UCSD-AML1 (cell line): Measurements from ENCODE around the gene ARSG.
"Not testable (repeated sequence)": the region's sequence is repeated elsewhere in the genome, so short reads cannot be mapped to it uniquely, and the experiment has no call there.

Experiments used
- DNase-seq: peaks from one replicate; lab custom pipeline; 2025; ENCODE audit not compliant: unreplicated experiment; lab: John Stamatoyannopoulos, UW

ARSG gene

DNA sequence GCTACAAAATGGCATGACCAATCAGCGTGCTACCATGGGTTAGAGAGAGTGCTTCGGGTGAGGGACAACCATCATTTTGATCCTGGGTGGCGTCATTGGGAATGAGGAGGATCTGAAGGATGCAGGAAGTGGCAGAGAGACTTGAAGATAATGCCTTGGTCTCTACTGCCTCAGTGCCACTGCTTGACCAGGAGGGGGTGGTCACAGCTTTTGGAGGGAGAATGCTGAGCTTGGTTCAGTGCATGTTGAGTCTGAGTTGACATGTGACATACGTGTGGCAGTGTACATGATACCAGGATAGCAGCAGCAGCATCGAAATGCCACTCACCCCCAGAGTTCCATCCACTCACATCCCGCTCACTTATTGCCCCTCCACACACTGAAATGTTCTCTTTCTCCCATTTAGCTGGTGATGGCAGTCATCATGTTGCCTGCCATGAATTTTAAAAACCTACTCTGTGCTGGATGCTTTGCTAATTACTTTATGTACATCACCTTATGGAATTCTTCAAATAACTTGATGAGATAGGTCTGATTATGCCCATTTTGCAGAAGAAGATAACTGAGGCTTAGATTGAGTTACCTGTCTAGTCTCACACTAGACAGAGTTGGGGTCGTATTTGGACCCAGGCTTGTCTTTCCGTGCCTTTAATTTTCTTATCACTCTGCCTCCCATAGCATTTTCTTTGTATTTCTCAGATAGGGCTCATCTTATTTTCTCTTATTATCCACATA is 36.7 kb downstream of the ARSG start:
- DNase-seq = no peak

DNA sequence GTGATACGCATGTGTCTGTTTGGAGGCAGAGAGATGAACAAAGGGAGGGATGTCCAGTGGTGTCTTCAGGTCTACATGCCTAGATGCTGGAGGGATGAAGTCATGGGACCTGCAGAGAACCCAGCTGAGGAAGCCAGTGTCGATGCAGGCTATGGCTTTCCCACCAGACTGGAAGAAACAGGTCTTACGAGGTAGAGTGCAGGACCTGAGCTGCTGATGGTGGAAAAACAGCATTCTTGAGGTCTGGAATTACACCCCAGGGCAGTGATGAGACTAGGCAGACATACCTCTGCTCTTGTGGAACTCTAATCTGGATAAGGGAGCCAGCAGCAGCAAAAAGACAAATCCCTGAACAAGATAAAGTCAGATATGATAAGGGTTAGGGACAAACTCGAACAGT is 37.4 kb downstream of the ARSG start:
- DNase-seq = no peak

DNA sequence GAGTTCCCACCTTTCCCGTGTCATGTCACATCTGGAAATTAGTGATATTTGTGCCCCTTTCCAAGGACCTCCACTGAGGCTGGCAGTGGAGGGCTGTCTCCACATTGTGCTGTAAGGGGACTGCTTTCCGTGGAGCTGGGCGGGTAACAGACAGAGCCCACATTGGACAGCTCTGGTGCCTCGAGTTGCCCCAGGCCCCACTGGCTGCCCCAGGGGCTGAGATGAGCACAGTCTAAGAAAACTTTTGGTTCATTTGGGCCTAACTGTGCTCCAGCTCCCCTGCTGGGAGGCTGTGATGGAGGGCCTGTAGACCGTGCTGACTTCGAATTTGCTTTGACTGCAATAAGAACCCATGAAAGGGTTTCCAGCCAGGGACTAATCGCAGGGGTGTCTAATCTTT is 38.0 kb downstream of the ARSG start:
- DNase-seq = no peak

DNA sequence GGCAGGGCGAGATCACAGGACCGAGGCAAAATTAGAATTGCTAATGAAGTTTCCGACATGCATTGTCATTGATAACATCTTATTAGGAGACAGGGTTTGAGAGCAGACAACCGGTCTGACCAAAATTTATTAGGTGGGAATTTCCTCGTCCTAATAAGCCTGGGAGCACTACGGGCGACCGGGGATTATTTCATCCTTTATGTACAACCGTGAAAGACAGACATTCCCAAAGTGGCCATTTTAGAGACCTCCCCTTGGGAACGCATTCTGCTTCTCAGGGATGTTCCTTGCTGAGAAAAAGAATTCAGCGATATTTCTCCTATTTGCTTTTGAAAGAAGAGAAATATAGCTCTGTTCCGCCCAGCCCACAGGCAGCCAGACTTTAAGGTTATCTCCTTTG is 40.6 kb downstream of the ARSG start:
- not testable (repeated sequence) for DNase-seq

DNA sequence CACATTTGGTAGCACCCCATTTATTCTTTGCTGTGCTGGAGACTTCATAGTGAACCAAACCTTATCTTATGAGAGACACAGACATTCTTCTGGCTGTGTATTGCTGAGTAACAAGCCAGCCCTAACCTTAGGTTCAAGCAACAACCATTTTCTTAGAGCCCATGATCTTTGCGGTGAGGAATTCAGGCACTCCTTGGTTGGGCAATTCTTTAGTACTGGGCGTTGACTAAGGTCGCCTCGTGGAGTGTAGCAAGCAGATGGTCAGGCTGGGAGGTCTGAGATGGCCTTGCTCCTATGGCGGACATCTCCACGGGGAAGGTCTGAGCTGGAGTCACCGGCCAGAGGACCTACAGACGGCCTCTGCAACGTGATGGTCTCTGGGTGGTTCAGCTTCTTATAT is 43.1 kb downstream of the ARSG start:
- no peak for DNase-seq

DNA sequence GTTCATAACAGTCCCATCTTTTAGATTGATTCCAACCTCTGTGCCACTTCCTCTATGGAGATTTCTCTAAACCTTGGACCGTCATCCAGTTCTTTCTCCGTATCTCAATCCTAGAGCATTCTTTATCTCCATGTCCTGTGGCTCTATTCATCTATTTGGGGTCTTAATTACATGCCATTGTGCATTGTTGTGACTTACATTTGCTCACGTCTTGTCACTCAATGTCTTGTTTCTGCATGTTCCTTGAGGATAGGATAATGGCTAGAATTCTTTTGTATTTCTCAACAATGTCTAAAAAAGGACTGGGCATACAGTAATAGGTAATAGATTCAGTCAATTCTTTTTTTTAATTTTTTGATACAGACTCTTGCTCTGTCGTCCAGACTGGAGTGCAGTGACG is 50.2 kb downstream of the ARSG start:
- no peak for DNase-seq

DNA sequence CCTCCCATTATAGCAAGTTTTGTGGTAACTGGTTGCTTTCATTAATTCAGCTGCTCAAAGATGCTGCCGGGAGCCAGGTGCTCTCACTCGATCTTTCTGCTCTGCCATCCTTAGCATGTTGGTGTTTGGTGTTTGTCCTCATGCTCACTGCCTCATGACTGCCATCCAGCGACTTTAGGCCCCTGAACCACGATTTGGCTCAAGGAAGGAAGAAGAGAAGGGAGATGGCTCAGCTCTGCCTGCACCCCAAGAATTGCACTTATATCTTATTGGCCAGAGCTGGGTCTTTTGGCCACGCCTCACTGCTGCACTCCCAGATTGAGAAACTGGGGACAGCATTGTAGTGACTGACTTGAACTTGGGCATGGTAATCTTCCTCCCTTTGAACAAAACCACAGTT is 52.7 kb downstream of the ARSG start:
- peak; percentile 20 for DNase-seq

DNA sequence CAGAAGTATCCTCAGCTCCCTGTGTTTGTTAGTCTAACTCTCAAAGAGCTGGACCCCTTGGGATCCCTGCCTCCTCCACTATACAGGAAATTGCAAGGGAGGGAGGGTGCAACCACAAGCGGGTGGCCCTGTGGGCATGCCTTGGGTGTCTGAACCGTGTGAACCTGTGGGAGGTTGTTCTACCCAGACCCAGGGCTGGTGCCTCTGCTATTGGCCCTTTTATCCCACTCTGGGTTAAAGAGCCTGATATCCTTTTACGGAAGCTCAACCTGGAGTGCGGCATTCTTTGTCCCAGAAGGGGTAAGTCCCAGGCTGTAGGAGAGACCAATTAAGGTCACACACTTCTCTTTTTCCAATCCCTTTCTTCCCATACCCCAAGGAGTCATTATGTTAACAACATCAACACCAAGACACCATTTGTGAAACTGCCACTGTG is 53.4 kb downstream of the ARSG start:
- peak; percentile 62 for DNase-seq

DNA sequence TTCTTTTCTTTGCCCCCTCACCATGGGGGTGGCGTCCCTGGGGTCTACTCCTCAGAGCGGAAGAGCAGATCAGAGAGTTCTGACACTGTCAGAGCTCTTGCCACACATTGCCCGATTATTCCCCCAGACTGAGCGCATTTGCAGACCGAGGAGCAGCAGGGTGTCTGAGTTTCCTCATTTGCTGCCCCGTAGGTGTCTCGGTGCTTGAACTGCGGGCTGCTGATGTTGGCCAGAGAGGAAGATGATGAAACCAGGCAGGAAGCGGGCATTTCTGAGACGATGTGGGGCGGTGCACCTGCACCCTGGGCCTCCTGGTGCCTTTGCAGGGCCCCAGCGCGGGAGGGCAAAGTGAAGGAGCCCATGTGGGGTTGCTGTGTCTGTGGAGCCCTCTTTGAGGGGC is 55.2 kb downstream of the ARSG start:
- peak; percentile 69 for DNase-seq

DNA sequence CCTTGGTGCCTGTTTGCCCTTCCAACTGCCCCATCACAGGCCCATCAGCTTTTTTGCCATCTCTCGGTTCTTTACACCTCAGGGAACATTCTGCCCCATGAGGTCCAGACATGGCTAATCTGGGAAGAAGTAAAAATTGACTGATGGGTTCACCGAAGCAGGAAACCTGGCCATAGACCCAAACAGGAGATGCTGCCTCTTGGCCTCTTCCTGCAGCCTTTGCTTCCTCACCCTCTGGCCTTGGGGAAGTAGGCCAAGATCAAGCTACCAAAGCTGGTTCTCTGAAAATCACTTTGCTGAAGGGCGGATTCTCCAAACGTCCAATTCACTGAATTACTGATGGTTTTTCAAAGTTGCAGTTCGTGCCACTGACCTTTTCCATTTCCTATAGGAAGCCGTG is 56.1 kb downstream of the ARSG start:
- peak; percentile 22 for DNase-seq

DNA sequence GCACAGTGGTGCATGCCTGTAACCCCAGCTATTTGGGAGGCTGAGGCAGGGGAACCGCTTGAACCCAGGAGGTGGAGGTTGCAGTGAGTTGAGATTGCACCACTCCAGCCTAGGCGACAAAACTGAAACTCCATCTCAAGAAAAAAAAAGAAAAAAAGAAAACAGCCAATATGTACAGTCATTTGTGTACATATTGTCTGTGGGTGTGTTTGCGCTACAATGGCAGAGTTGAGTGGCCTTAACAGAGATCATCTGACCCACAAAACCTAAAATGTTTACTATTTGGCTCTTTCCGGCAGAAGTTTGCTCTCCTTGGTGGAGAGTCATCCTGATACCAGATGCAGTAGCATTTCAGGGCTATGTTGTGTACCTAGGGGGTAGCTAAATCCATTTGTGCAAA is 57.9 kb downstream of the ARSG start:
- no peak for DNase-seq

DNA sequence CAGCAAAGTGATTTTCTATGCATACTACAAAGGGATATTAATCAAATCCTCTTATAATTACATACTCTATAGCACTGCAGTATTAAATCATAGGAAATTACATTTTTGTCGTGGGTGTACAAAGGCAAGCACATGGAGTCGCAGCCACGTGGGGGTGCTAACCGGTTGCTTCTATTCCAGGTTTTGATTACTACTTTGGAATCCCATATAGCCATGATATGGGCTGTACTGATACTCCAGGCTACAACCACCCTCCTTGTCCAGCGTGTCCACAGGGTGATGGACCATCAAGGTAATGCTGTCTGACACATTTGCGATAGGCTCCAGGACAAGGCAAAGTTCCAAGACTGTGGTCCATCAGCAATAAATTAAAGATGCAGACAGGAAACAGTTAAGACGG is 60.1 kb downstream of the ARSG start:
- peak; percentile 21 for DNase-seq

DNA sequence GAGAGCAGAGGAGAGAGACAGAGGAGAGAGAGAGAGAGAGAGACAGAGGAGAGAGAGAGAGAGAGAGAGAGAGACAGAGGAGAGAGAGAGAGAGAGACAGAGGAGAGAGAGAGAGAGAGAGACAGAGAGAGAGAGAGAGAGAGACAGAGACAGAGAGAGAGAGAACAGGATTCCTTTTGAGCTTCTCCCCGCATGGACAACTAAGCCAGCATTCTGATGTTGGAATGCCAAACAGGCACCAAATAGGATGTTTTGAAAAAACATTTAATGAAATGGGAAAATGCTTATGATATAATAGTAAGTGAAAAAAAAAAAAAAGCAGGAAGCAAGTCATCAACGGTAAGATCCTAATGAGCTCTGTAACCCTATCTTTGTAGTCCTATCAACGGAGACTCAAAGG is 60.7 kb downstream of the ARSG start:
- no peak for DNase-seq

DNA sequence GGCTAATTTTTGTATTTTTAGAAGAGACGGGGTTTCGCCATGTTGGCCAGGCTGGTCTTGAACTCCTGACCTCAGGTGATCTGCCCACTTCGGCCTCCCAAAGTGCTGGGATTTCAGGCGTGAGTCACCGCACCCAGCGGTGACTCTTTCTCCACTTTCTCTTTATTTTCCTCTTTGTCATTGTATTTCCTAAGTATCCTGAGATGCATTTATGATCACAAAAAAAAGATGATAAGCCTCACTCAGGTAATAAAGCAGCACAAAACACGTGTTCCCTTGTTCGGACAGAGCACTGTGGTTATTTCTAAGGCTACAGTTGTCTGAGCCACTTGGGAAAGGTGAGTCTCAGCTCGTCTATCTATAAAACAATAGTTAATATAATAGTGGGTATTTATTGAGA is 61.4 kb downstream of the ARSG start:
- DNase-seq = not testable (repeated sequence)

DNA sequence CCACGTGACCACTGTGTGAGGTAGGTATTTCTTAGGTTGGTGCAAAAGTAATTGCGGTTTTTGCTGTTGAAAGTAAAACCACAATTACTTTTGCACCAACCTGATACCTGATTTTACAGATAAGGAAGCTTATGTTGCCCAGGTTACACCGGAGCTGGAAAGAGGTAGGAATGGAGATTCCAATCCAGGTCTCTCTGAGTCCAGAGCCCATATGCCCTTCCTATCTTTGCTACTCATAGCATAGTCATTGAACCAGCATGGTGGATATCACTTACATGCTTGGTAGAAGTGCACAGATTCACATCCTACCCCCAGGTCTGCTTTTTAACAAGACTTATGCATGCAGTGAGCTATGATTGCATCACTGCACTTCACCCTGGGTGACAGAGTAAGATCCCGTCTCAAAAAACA is 61.8 kb downstream of the ARSG start:
- DNase-seq = no peak

DNA sequence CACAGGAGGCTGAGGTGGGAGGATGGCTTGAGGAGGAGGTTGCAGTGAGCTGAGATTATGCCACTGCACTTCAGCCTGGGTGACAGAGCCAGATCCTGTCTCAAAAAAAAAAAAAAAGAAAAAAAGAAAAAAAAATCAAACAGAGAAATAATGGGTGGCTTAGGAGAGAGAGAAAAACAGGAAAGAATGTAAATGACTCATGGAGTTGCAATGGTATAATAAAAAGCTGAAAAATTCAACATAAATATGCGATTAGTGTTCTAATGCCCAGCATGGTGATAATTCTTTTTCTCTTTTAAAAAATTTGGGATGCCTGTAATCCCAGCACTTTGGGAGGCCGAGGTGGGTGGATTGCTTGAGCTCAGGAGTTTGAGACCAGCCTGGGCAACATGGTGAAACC is 63.0 kb downstream of the ARSG start:
- DNase-seq = not testable (repeated sequence)

DNA sequence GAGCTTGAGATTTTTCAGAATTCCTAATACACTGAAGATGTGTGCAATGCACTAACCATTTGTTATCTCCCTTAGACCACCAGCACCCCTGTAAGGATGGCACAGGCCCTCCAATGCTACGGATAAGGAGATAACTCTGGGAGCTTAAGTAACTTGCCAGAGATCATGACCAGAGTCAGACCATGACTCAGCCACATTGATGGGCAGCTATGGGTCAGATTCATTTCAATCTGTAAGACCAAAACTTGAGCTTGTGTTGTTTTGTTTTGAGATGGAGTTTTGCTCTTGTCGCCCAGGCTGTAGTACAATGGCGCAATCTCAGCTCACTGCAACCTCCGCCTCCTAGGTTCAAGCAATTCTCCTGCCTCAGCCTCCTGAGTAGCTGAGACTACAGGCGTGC is 63.8 kb downstream of the ARSG start:
- DNase-seq = not testable (repeated sequence)

DNA sequence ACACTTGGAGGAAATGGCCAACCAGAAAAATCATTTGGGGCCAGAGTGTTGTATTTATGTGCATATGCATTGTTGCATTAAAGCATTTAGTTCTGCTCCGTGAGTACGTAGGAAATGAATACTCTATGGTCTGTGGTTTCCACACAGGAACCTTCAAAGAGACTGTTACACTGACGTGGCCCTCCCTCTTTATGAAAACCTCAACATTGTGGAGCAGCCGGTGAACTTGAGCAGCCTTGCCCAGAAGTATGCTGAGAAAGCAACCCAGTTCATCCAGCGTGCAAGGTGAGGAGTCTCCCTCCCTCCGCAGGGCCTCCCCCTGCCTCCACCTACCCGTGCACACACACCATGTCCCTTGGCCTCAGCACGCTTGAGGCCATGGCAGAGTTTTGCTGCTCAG is 65.2 kb downstream of the ARSG start:
- DNase-seq = peak; percentile 35

DNA sequence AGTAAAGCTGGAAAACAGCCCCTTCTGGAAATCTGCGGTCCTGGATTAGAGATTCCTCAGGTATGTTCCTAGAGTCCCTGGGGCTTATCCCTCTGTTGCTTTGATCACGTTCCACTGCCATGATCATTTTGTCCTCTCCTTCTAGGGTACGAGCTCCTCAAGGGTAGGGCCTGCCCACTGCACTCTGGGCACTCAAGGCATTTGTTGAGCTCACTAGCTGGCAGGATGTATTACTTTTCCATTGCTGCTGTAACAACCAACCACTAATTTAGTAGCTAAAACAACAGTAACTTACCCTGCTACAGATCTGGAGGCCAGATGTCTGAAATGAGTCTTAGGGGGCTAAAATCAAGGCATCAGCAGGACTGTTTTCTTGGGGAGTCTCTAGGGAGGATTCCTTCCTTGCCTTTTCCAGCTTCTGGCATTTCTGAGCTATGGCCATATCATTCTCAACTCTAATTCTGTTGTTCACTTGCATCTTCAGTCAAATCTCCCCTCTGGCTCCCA is 65.7 kb downstream of the ARSG start:
- DNase-seq = no peak

DNA sequence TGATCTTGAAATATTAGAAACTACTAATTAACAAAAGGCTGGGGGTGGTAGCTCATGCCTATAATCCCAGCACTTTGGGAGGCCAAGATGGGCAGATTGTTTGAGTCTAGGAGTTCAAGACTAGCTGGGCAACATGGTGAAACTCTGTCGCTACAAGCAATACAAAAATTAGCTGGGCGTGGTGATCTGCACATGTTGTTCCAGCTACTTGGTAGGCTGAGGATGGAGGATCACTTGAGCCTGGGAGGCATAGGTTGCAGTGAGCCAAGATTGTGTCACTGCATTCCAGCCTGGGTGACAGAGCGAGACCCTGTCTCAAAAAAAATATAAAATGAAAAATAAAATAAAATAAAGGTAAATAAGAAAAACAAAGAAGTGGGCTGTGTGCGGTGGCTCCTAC is 66.6 kb downstream of the ARSG start:
- DNase-seq = no peak

DNA sequence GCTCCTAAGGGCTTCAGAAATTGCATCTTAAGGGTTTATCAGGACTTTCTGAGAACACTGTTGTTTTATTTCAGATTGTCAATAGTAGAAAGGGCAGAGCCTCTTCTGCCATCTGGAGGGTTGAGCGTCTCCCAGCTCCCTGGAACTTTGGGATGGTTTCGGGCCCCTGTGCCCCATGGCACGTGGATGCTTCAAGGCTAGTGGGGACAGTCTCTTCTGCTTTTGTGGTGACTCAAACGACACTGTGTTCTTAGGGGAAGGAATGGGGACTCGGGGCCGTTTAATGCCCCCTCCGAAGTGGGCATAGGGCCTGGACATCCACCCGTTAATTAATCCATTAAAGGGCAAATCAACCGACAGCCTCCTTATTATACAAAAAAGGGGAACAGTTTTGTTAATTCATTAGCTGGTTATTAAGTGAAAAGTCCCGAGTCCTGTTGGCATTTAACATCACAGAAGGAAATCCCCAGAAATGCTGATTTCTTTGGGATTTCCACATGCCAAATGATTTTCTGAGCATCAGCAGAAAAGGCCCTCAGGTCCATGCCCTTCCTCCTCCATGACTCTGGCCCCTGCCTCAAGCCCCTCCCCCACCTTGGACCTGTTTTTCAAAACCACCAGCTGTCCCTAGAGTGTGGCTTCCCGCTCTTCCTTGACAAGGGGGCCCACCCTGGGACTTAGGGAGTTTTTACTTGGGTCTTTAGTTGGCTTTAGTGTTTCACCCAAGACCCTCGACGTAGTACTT is 68.7 kb downstream of the ARSG start:
- no peak for DNase-seq

DNA sequence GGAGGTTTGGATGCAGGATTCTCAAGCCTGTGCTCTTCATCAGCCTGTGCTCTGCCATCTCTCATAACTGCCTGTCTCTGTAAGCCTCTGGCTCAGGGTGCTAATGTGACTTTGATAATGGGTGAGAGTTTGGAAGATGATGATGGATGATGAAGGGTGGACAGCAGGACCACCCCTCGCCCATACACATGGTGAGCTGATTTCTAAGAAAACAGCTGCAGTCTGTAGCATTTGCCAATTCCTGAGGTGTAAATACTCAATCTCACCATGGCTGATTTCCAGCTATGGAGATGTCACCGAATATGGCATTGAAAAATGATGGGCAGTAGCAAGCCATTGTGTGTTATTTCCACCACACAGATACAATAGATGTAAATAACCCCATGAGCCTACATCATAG is 74.2 kb downstream of the ARSG start:
- no peak for DNase-seq
